Body of pancreas (tissue), 4 donors: ENCODE results near the gene CIPC.

Experiments used
- POLR2A ChIP-seq, 3 donors: fragments of 450-650 bp; IDR thresholded peaks; one replicate each; pipeline ENCODE4 v1.6.1; 2016; ENCODE audit warnings: antibody characterized with exemption in 3 of 3, mild to moderate bottlenecking in 2 of 3
- TF ChIP-seq, protein P1 (sequence below), 7 experiments: fragments of 450-650 bp in 4 of 7; fragments of 200-600 bp in 3 of 7; sonication (generic) in 3 of 7; IDR thresholded peaks; one replicate each; pipeline ENCODE4 v1.5.1; 2016 to 2019; ENCODE audit warnings: antibody characterized with exemption in 7 of 7

DNA sequence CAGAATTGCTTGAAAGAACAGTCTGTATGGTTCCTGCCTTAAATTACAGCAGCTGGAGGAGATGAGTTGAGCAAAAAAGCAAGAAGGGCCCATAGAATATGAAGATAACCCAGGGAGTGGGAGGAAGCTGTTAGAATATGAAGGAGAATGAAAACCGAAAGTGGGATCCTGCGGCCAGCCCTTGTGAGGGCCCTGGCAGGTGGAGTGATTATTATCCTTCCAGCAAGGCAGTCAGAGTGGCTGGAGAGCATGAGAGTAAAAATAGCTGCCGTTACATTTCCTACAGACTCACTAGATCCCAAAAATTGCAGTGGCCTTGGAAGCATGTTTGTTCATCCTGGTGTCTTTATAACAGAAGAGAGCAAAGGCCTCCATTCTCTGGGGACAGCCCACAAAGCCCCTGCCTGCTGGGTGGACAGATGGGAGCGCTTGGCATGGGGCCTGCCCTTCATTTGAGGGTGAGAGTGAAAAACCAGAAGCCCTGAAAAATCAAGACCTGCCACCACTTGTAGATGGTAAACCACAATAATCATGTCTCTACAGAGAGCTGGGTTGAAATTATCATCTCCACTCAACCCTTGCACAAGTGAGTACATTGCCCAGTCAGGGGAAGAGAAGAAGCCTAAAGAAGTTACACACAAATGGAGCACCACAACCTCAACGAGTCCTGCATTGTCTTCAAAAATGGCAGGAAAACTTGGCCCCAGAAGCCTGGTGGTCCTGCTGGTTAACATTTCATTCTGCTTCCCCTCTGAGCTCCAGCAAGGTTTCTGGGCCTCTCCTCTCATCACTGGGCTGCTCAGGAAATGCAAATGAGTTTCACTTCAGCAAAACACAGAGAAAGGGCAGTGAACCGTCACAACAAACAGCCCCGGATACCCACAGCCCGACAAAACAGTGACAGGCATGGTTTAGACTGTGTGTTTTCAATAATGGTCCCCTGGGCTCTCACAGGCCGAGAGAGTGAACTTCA is 23.0 kb downstream of the CIPC start:
- TF ChIP-seq, protein P1, sequence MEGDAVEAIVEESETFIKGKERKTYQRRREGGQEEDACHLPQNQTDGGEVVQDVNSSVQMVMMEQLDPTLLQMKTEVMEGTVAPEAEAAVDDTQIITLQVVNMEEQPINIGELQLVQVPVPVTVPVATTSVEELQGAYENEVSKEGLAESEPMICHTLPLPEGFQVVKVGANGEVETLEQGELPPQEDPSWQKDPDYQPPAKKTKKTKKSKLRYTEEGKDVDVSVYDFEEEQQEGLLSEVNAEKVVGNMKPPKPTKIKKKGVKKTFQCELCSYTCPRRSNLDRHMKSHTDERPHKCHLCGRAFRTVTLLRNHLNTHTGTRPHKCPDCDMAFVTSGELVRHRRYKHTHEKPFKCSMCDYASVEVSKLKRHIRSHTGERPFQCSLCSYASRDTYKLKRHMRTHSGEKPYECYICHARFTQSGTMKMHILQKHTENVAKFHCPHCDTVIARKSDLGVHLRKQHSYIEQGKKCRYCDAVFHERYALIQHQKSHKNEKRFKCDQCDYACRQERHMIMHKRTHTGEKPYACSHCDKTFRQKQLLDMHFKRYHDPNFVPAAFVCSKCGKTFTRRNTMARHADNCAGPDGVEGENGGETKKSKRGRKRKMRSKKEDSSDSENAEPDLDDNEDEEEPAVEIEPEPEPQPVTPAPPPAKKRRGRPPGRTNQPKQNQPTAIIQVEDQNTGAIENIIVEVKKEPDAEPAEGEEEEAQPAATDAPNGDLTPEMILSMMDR (IDR thresholded peaks at IDR 0.05), result no peak
- TF ChIP-seq POLR2A (IDR thresholded peaks at IDR 0.05), result no peak
